Peyer's patch (tissue), 4 donors: ENCODE data around the gene IGLL1.

Experiments used
- POLR2A ChIP-seq, 2 donors: fragments of 450-650 bp; IDR thresholded peaks; one replicate each; pipeline ENCODE4 v1.5.1; 2017; ENCODE audit warnings: antibody characterized with exemption in 2 of 2, mild to moderate bottlenecking in 2 of 2, moderate library complexity in 2 of 2
- TF ChIP-seq, protein P1 (sequence below), 6 experiments: fragments of 450-650 bp in 4 of 6; fragments of 200-600 bp in 2 of 6; sonication (generic) in 1 of 6; IDR thresholded peaks; one replicate each; pipeline ENCODE4 v1.5.1; 2017 to 2019; ENCODE audit warnings: antibody characterized with exemption in 6 of 6, mild to moderate bottlenecking in 3 of 6, moderate library complexity in 1 of 6

- TF ChIP-seq, protein P1, sequence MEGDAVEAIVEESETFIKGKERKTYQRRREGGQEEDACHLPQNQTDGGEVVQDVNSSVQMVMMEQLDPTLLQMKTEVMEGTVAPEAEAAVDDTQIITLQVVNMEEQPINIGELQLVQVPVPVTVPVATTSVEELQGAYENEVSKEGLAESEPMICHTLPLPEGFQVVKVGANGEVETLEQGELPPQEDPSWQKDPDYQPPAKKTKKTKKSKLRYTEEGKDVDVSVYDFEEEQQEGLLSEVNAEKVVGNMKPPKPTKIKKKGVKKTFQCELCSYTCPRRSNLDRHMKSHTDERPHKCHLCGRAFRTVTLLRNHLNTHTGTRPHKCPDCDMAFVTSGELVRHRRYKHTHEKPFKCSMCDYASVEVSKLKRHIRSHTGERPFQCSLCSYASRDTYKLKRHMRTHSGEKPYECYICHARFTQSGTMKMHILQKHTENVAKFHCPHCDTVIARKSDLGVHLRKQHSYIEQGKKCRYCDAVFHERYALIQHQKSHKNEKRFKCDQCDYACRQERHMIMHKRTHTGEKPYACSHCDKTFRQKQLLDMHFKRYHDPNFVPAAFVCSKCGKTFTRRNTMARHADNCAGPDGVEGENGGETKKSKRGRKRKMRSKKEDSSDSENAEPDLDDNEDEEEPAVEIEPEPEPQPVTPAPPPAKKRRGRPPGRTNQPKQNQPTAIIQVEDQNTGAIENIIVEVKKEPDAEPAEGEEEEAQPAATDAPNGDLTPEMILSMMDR (IDR thresholded peaks at IDR 0.05), result no peak
- no peak for TF ChIP-seq POLR2A (IDR thresholded peaks at IDR 0.05)
Observed at GRCh38 chr22:23552573-23552972, 27.5 kb downstream of the IGLL1 start.
